ENCODE data around the gene COL15A1. TPM values are rescaled to one million over a fixed set of nuclear protein-coding genes. Genes with fewer than 3 reads are reported as not detected.

COL15A1 gene
- polyA plus RNA-seq, 1 donor, result 19.7 TPM

GRCh38 chr9:98975838-98976237 lies 32.1 kb downstream of the COL15A1 start:
- no peak overlapping the region for H3K4me3 ChIP-seq (ENCODE audit: low read length)
- WGBS (ENCODE audit: insufficient coverage, low lambda C conversion rate), result 100% methylated on average over 1 of the region's 3 CpGs
- no peak for DNase-seq
- H3K36me3 ChIP-seq (ENCODE audit: control insufficient read depth, insufficient read depth, low read length), result no peaks in the 10 kb centered on the region
- peaks cover 3% of the 10 kb centered on the region for H3K4me1 ChIP-seq (ENCODE audit: control insufficient read depth, insufficient read depth, low read length)
- H3K27ac ChIP-seq (ENCODE audit: low read length), result no peak overlapping the region
- no peaks in the 10 kb centered on the region for H3K9me3 ChIP-seq (ENCODE audit: control insufficient read depth, low read depth, low read length)
- peaks cover 20% of the 10 kb centered on the region for H3K27me3 ChIP-seq (ENCODE audit: control insufficient read depth, insufficient read depth, low read length)

- H3K27me3 ChIP-seq (ENCODE audit: control insufficient read depth, insufficient read depth, low read length), result peaks cover 20% of the 10 kb centered on the region
- H3K27ac ChIP-seq (ENCODE audit: low read length), result no peak overlapping the region
- H3K4me1 ChIP-seq (ENCODE audit: control insufficient read depth, insufficient read depth, low read length), result peaks cover 3% of the 10 kb centered on the region
- H3K36me3 ChIP-seq (ENCODE audit: control insufficient read depth, insufficient read depth, low read length), result no peaks in the 10 kb centered on the region
- WGBS (ENCODE audit: insufficient coverage, low lambda C conversion rate), result no CpG with 5 or more reads among the region's 9 CpGs
- no peak overlapping the region for H3K4me3 ChIP-seq (ENCODE audit: low read length)
- no peaks in the 10 kb centered on the region for H3K9me3 ChIP-seq (ENCODE audit: control insufficient read depth, low read depth, low read length)
- no peak for DNase-seq
Measured at GRCh38 chr9:98977246-98977714, 33.6 kb downstream of the COL15A1 start.

- no CpG with 5 or more reads among the region's 3 CpGs for WGBS (ENCODE audit: insufficient coverage, low lambda C conversion rate)
- Histone ChIP-seq H3K4me1 (ENCODE audit: control insufficient read depth, insufficient read depth, low read length) (peaks cover 3% of the 10 kb centered on the region), H3K4me3 (ENCODE audit: low read length) (no peak overlapping the region), H3K9me3 (ENCODE audit: control insufficient read depth, low read depth, low read length) (no peaks in the 10 kb centered on the region), H3K27ac (ENCODE audit: low read length) (no peak overlapping the region), H3K27me3 (ENCODE audit: control insufficient read depth, insufficient read depth, low read length) (peaks cover 17% of the 10 kb centered on the region), H3K36me3 (ENCODE audit: control insufficient read depth, insufficient read depth, low read length) (no peaks in the 10 kb centered on the region)
- no peak for DNase-seq
Measured at GRCh38 chr9:98977813-98978212, 34.1 kb downstream of the COL15A1 start.

- Histone ChIP-seq H3K4me1 (ENCODE audit: control insufficient read depth, insufficient read depth, low read length) (peaks cover 3% of the 10 kb centered on the region), H3K27me3 (ENCODE audit: control insufficient read depth, insufficient read depth, low read length) (peaks cover 17% of the 10 kb centered on the region), H3K4me3 (ENCODE audit: low read length) (no peak overlapping the region), H3K9me3 (ENCODE audit: control insufficient read depth, low read depth, low read length) (no peaks in the 10 kb centered on the region), H3K27ac (ENCODE audit: low read length) (no peak overlapping the region), H3K36me3 (ENCODE audit: control insufficient read depth, insufficient read depth, low read length) (no peaks in the 10 kb centered on the region)
- no CpG with 5 or more reads among the region's 5 CpGs for WGBS (ENCODE audit: insufficient coverage, low lambda C conversion rate)
- DNase-seq, result no peak
Measured at GRCh38 chr9:98978231-98978681, 34.5 kb downstream of the COL15A1 start.

GRCh38 chr9:98980291-98980690 lies 36.6 kb downstream of the COL15A1 start:
- no peak for DNase-seq
- Histone ChIP-seq H3K36me3 (ENCODE audit: control insufficient read depth, insufficient read depth, low read length) (no peaks in the 10 kb centered on the region), H3K4me3 (ENCODE audit: low read length) (no peak overlapping the region), H3K9me3 (ENCODE audit: control insufficient read depth, low read depth, low read length) (no peaks in the 10 kb centered on the region), H3K27me3 (ENCODE audit: control insufficient read depth, insufficient read depth, low read length) (peaks cover 12% of the 10 kb centered on the region), H3K27ac (ENCODE audit: low read length) (no peak overlapping the region), H3K4me1 (ENCODE audit: control insufficient read depth, insufficient read depth, low read length) (no peaks in the 10 kb centered on the region)
- no CpG with 5 or more reads among the region's 5 CpGs for WGBS (ENCODE audit: insufficient coverage, low lambda C conversion rate)

- Histone ChIP-seq H3K4me3 (ENCODE audit: low read length) (no peak overlapping the region), H3K9me3 (ENCODE audit: control insufficient read depth, low read depth, low read length) (no peaks in the 10 kb centered on the region), H3K27me3 (ENCODE audit: control insufficient read depth, insufficient read depth, low read length) (peaks cover 4% of the 10 kb centered on the region), H3K4me1 (ENCODE audit: control insufficient read depth, insufficient read depth, low read length) (no peaks in the 10 kb centered on the region), H3K27ac (ENCODE audit: low read length) (no peak overlapping the region), H3K36me3 (ENCODE audit: control insufficient read depth, insufficient read depth, low read length) (no peaks in the 10 kb centered on the region)
- DNase-seq, result no peak
- no CpG with 5 or more reads among the region's 15 CpGs for WGBS (ENCODE audit: insufficient coverage, low lambda C conversion rate)
Measured at GRCh38 chr9:98983295-98984268, 39.9 kb downstream of the COL15A1 start.

- Histone ChIP-seq H3K27ac (ENCODE audit: low read length) (no peak overlapping the region), H3K27me3 (ENCODE audit: control insufficient read depth, insufficient read depth, low read length) (peaks cover 4% of the 10 kb centered on the region), H3K4me1 (ENCODE audit: control insufficient read depth, insufficient read depth, low read length) (no peaks in the 10 kb centered on the region), H3K9me3 (ENCODE audit: control insufficient read depth, low read depth, low read length) (no peaks in the 10 kb centered on the region), H3K4me3 (ENCODE audit: low read length) (no peak overlapping the region), H3K36me3 (ENCODE audit: control insufficient read depth, insufficient read depth, low read length) (no peaks in the 10 kb centered on the region)
- no peak for DNase-seq
- WGBS (ENCODE audit: insufficient coverage, low lambda C conversion rate), result no CpG with 5 or more reads among the region's 22 CpGs
Measured at GRCh38 chr9:98985596-98985995, 41.9 kb downstream of the COL15A1 start.

- Histone ChIP-seq H3K4me1 (ENCODE audit: control insufficient read depth, insufficient read depth, low read length) (no peaks in the 10 kb centered on the region), H3K27ac (ENCODE audit: low read length) (no peak overlapping the region), H3K27me3 (ENCODE audit: control insufficient read depth, insufficient read depth, low read length) (peaks cover 4% of the 10 kb centered on the region), H3K4me3 (ENCODE audit: low read length) (no peak overlapping the region), H3K36me3 (ENCODE audit: control insufficient read depth, insufficient read depth, low read length) (no peaks in the 10 kb centered on the region), H3K9me3 (ENCODE audit: control insufficient read depth, low read depth, low read length) (peaks cover 2% of the 10 kb centered on the region)
- WGBS (ENCODE audit: insufficient coverage, low lambda C conversion rate), result 100% methylated on average over 4 of the region's 18 CpGs
- no peak for DNase-seq
Measured at GRCh38 chr9:98986866-98987651, 43.4 kb downstream of the COL15A1 start.

GRCh38 chr9:98989036-98990000 lies 45.6 kb downstream of the COL15A1 start:
- no peaks in the 10 kb centered on the region for H3K36me3 ChIP-seq (ENCODE audit: control insufficient read depth, insufficient read depth, low read length)
- WGBS (ENCODE audit: insufficient coverage, low lambda C conversion rate), result 80% methylated on average over 1 of the region's 13 CpGs
- no peak overlapping the region for H3K4me3 ChIP-seq (ENCODE audit: low read length)
- H3K4me1 ChIP-seq (ENCODE audit: control insufficient read depth, insufficient read depth, low read length), result peaks cover 3% of the 10 kb centered on the region
- no peak for DNase-seq
- peaks cover 4% of the 10 kb centered on the region for H3K27me3 ChIP-seq (ENCODE audit: control insufficient read depth, insufficient read depth, low read length)
- peaks cover 9% of the 10 kb centered on the region for H3K9me3 ChIP-seq (ENCODE audit: control insufficient read depth, low read depth, low read length)
- no peak overlapping the region for H3K27ac ChIP-seq (ENCODE audit: low read length)

All from large intestine (tissue), 3 donors.